ENCODE results near the gene CTXND1. TPM values are rescaled to one million over a fixed set of nuclear protein-coding genes. Genes with fewer than 3 reads are reported as not detected.

The CTXND1 gene
- total and polyA plus RNA-seq, 2 of the 8 experiments (the other 6 are each of a cell fraction or from before 2014, with no cell fraction given) = 0.03 TPM; not detected in 1

DNA sequence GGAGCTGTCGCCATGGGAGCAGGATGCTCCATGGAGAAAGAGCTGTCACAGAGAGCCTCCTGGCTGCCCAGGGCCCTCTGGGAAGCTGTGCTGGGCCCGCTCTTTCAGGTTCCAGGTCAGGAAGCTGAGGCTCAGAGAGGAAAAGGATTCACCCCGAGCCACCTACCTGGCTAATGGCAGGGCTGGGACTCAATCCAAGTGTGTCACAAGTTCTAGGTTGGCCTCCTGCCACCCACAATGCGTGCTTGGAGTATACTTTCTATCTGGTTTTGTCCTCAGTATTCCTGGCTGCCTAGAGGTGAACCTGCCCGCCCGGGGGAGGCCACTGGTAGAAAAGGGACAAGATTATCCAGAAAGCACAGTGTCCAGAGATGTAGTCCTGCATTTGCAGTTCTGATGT lies 75.6 kb downstream of the CTXND1 start (continued):
- TF ChIP-seq SIRT6 (IDR thresholded peaks at IDR 0.05; ENCODE audit: low read length) (no peak), GTF2F1 (IDR thresholded peaks at IDR 0.05; ENCODE audit: borderline replicate concordance, low read depth, low read length) (no peak)

Measured in H1 (cell line).